Caco-2 (cell line): ENCODE measurements around the gene CCDC195. TPM values are rescaled to one million over a fixed set of nuclear protein-coding genes. Genes with fewer than 3 reads are reported as not detected.

Experiments
- BruUV-seq: library from RNA; stranded (reverse); fragments of 400-500 nt; replicated peaks from 2 replicates; lab custom pipeline; 2021; lab: Mats Ljungman, UMichigan
- CTCF ChIA-PET: fragments of 300-600 bp; sonication (Branson Sonifier 250); formaldehyde crosslinking; loops from one replicate; lab custom pipeline; 2022; ENCODE audit warnings: antibody characterized with exemption; lab: Charles Lee
- POLR2A ChIA-PET: fragments of 300-600 bp; sonication (Branson Sonifier 250); formaldehyde crosslinking; loops from one replicate; lab custom pipeline; 2022; ENCODE audit warnings: antibody characterized with exemption; lab: Charles Lee
- DNase-seq, 2 experiments: peaks; one replicate each; pipeline versions ENCODE4 v3.0.0 to v3.0.0-alpha.2; 2020 to 2022
- H3K27me3 ChIP-seq: replicated peaks from 2 replicates; pipeline ENCODE4 v1.6.0; 2011; ENCODE audit warnings: low read length; ENCODE audit not compliant: control insufficient read depth, insufficient read depth
- H3K36me3 ChIP-seq: 2 replicates; pipeline ENCODE4 v1.5.1; 2011; ENCODE audit warnings: low read length; ENCODE audit not compliant: control insufficient read depth, insufficient read depth
- H3K4me1 ChIP-seq: fragments of 250-450 bp; sonication (Bioruptor Pico); 2 replicates; pipeline ENCODE4 v1.5.1; 2020; ENCODE audit warnings: mild to moderate bottlenecking
- H3K4me3 ChIP-seq: 2 replicates; pipeline ENCODE4 v1.5.1; 2011; ENCODE audit warnings: low read depth, mild to moderate bottlenecking, control low read depth, low read length
- H3K9me3 ChIP-seq: fragments of 250-450 bp; sonication (Bioruptor Pico); 2 replicates; pipeline ENCODE4 v1.5.1; 2020; ENCODE audit warnings: mild to moderate bottlenecking, moderate library complexity
- H3K27ac Mint-ChIP-seq: one replicate; pipeline ENCODE4 v1.8.0; 2022; ENCODE audit warnings: mixed read lengths; ENCODE audit not compliant: unreplicated experiment
- H3K27me3 Mint-ChIP-seq: one replicate; pipeline ENCODE4 v1.8.0; 2022; ENCODE audit warnings: mixed read lengths; ENCODE audit not compliant: insufficient read depth, unreplicated experiment
- H3K36me3 Mint-ChIP-seq: one replicate; pipeline ENCODE4 v1.8.0; 2022; ENCODE audit warnings: mild to moderate bottlenecking, mixed read lengths; ENCODE audit not compliant: insufficient read depth, unreplicated experiment
- H3K4me1 Mint-ChIP-seq: one replicate; pipeline ENCODE4 v1.8.0; 2022; ENCODE audit warnings: low read depth, mixed read lengths; ENCODE audit not compliant: unreplicated experiment
- H3K4me3 Mint-ChIP-seq: one replicate; pipeline ENCODE4 v1.8.0; 2022; ENCODE audit warnings: mild to moderate bottlenecking, moderate library complexity, mixed read lengths; ENCODE audit not compliant: unreplicated experiment
- H3K9me3 Mint-ChIP-seq: one replicate; pipeline ENCODE4 v1.8.0; 2022; ENCODE audit warnings: mixed read lengths; ENCODE audit not compliant: unreplicated experiment
- CTCF ChIP-seq, 2 experiments: fragments of 200-600 bp in 1 of 2; IDR thresholded peaks; 1 replicate in 1 of 2; 2 replicates in 1 of 2; pipeline versions ENCODE4 v1.5.1 to v1.8.0; 2011 to 2022; ENCODE audit warnings: antibody characterized with exemption in 1 of 2, control low read depth in 1 of 2, inconsistent platforms in 1 of 2, low read depth in 1 of 2, low read length in 1 of 2, mild to moderate bottlenecking in 1 of 2, moderate library complexity in 1 of 2; ENCODE audit not compliant: insufficient read depth in 1 of 2, severe bottlenecking in 1 of 2, unreplicated experiment in 1 of 2
- intact Hi-C: fragments of 100-400 bp; cut with micrococcal nuclease; formaldehyde crosslinking; loops from one replicate; pipeline ENCODE4 v1.10.0; 2022; ENCODE audit not compliant: unreplicated experiment
- total RNA-seq: library from RNA; stranded (reverse); gene quantifications from 2 replicates; pipeline ENCODE4 v1.2.3, GENCODE V29; 2022

Gene CCDC195
- total RNA-seq, 1 experiment from 2014 or later: not detected

DNA sequence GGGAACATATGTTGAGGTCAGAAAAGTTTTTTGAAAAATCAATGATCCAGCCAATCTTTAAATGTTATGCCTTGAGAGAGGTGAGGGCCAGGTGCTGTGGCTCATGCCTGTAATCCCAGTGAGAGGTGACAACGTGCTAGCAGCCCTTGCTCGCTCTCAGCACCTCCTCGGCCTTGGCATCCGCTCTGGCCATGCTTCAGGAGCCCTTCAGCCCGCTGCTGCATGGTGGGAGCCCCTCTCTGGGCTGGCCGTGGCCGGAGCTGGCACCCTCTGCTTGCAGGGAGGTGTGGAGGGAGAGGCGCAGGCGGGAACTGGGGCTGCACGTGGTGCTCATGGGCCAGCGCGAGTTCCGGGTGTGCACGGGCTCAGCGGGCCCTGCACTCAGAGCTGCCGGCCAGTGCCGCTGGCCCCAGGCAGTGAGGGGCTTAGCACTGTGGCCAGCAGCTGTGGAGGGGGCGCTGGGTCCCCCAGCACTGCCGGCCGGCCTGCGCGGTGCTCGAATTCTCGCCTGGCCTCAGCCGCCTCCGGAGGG, 61.1 kb downstream of the CCDC195 start:
- Mint-ChIP-seq H3K27ac (no peak overlapping the region), H3K9me3 (no peaks in the 10 kb centered on the region), H3K36me3 (no peaks in the 10 kb centered on the region), H3K27me3 (no peaks in the 10 kb centered on the region), H3K4me1 (no peaks in the 10 kb centered on the region), H3K4me3 (no peak overlapping the region)
- H3K9me3 ChIP-seq: no peaks in the 10 kb centered on the region
- BruUV-seq: no TSS peak
- H3K27me3 ChIP-seq: no peaks in the 10 kb centered on the region
- no peak for TF ChIP-seq CTCF (IDR thresholded peaks at IDR 0.05; ENCODE audit: insufficient read depth in 1 of 2, low read depth in 1 of 2, low read length in 1 of 2, severe bottlenecking in 1 of 2, unreplicated experiment in 1 of 2)
- ChIA-PET CTCF (no interaction called here), POLR2A (no interaction called here)
- no peaks in the 10 kb centered on the region for H3K4me1 ChIP-seq
- no peak for DNase-seq
- H3K36me3 ChIP-seq: no peaks in the 10 kb centered on the region
- intact Hi-C loops: no loop called here
- H3K4me3 ChIP-seq: no peak overlapping the region

Other genes starting within 250 kb of the CCDC195 start
- 66.0 and 66.3 TPM in 2 replicates for gene CUL3, start 131.0 kb downstream of the CCDC195 start, total RNA-seq